ENCODE data around the gene ZNF385D. TPM values are rescaled to one million over a fixed set of nuclear protein-coding genes. Genes with fewer than 3 reads are reported as not detected.

The ZNF385D gene
- total RNA-seq, 2 donors from 2014 or later, result 5.3 TPM; not detected in 1

DNA sequence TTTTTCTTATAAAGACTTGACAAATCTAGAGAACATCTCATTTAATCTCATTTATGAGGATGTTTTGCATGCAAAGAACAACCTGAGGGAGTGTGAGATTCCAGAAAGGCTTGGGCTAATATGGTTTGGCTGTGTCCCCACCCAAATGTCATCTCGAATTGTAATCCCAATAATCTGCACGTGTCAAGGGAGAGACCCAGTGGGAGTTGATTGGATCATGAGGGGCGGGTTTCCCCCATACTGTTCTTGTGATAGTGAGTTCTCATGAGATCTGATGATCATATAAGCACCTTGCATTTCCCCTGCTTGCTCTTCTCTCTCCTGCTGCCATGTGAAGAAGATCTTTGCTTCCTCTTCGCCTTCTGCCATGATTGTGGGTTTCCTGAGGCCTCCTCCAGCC lies 103.0 kb downstream of the ZNF385D start:
- no peaks in the 10 kb centered on the region for H3K4me1 Mint-ChIP-seq
- H3K27me3 Mint-ChIP-seq, result no peaks in the 10 kb centered on the region
- H3K27ac Mint-ChIP-seq, result no peak overlapping the region
- DNase-seq (no peak), ATAC-seq (no peak)
- no peak overlapping the region for H3K4me3 Mint-ChIP-seq
- H3K36me3 Mint-ChIP-seq (ENCODE audit: low read depth), result no peaks in the 10 kb centered on the region
- no peaks in the 10 kb centered on the region for H3K9me3 ChIP-seq (ENCODE audit: control insufficient read depth, low read length, poor library complexity, severe bottlenecking)

DNA sequence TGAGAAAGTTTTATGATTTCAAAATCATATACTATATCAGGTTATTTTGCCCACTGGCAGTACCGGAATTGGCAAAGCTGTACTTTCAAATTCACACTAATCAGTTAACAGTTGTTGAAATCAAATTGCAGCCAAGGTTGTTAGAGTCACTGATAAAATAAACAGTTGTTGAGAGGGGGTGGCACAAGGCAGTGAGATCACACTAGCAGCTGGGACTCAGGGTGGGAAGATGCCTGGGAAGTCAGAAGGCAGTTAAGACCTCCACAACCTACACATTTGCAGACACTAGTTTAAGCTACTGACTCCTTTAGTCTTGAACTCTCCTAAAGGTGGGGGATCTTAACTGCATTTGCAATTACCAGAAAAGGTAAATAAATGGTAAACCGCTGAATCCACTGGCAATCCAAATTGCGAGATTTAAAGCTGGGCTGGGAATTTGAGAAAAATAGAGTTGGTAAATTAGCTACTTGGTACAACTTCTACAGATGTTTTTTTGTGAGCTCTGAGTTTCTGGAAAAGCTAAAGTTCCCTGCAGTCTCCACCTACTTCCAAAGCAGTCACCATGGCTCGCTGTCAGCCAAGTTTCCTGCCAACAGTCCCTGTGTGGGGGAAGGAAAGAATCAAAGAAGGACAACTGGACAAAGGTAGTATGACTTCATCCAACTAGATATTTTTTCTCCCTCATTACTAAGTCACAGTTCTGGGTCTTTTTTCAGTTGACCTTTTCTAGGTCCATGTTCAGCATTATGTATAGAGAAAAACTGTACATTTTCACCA lies 105.7 kb downstream of the ZNF385D start:
- Mint-ChIP-seq H3K4me1 (no peaks in the 10 kb centered on the region), H3K27ac (no peak overlapping the region), H3K27me3 (no peaks in the 10 kb centered on the region), H3K36me3 (ENCODE audit: low read depth) (no peaks in the 10 kb centered on the region), H3K4me3 (no peak overlapping the region)
- ATAC-seq, result no peak
- no peak for DNase-seq
- no peaks in the 10 kb centered on the region for H3K9me3 ChIP-seq (ENCODE audit: control insufficient read depth, low read length, poor library complexity, severe bottlenecking)

DNA sequence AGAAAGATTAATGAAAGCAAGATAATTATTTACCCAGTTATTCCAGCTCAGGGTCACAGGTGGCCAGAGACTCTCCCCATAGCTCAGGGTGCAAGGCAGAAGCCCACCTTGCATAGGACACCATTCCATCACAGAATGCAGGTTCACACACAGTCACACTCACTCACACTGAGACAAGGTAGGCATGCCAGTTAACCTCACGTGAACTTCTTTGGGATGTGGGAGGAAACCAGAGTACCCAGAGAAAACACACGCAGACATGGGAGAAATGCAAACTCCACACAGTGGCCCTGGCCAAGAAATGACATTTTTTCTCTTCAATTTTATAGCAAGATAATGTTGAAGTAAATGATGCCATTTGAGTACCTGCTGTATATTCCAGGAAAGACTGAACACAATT lies 106.7 kb downstream of the ZNF385D start:
- H3K27ac Mint-ChIP-seq, result no peak overlapping the region
- H3K36me3 Mint-ChIP-seq (ENCODE audit: low read depth), result no peaks in the 10 kb centered on the region
- ATAC-seq (no peak), DNase-seq (no peak)
- H3K27me3 Mint-ChIP-seq, result no peaks in the 10 kb centered on the region
- H3K4me3 Mint-ChIP-seq, result no peak overlapping the region
- no peaks in the 10 kb centered on the region for H3K4me1 Mint-ChIP-seq
- H3K9me3 ChIP-seq (ENCODE audit: control insufficient read depth, low read length, poor library complexity, severe bottlenecking), result no peaks in the 10 kb centered on the region

DNA sequence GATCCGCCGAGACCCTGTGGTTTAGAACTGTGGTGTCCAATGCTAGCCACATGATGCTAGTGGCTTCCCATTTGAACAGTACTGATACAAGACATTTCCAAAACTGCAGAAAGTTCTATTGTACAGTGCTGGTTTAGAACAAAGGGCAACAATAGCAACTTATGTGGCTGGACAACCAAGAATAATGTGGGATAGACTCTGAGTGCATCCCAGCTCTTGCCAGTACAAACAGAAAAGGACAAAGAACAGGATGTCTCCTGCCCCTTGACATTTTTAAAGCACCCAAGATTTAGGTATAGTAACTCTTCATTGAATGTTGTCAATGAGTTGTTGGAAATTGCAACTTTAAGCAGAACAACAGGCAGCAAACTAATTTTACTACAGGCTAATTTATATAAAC lies 107.3 kb downstream of the ZNF385D start:
- Mint-ChIP-seq H3K4me3 (no peak overlapping the region), H3K36me3 (ENCODE audit: low read depth) (no peaks in the 10 kb centered on the region), H3K27ac (no peak overlapping the region), H3K27me3 (no peaks in the 10 kb centered on the region), H3K4me1 (no peaks in the 10 kb centered on the region)
- no peak for DNase-seq
- H3K9me3 ChIP-seq (ENCODE audit: control insufficient read depth, low read length, poor library complexity, severe bottlenecking), result no peaks in the 10 kb centered on the region
- ATAC-seq, result no peak

DNA sequence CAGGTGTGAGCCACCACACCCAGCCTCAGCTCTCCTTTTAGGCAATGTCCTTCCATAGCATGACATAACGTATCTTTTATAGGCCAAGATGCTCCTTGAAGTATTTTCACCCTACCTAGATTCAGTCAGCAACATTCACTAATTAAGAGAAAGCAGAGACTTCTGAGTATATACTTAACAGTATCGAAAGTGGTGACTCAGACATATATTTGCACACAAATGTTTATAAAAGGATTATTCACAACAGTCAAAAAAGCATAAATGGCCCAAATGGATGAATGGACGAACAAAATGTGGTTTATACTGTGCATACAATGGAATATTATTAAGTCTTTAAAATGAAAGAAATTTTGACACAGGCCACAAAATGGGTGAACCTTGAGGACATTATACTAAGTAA lies 108.6 kb downstream of the ZNF385D start:
- Mint-ChIP-seq H3K4me3 (no peak overlapping the region), H3K27ac (no peak overlapping the region), H3K27me3 (no peaks in the 10 kb centered on the region), H3K36me3 (ENCODE audit: low read depth) (no peaks in the 10 kb centered on the region), H3K4me1 (no peaks in the 10 kb centered on the region)
- no peak for ATAC-seq
- no peaks in the 10 kb centered on the region for H3K9me3 ChIP-seq (ENCODE audit: control insufficient read depth, low read length, poor library complexity, severe bottlenecking)
- no peak for DNase-seq

DNA sequence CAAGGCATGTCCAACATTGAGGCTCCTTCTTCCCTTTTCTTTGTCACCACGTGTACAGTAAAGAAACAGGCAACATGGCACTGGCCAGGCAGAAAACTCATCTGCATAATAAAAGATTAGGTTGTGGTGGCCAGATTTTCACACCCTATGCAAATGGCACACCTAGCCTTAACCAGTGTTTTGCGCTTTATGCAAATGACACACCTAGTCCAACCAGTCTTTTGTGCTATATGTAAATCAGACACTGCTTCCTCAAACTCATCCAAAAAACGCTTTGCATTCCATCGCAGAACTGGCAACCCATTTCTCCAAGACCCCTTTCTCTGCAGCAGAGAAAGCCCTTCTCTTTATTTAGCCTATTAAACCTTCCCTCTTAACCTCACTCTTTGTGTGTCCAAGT lies 109.1 kb downstream of the ZNF385D start:
- no peak for DNase-seq
- H3K4me3 Mint-ChIP-seq, result no peak overlapping the region
- no peaks in the 10 kb centered on the region for H3K9me3 ChIP-seq (ENCODE audit: control insufficient read depth, low read length, poor library complexity, severe bottlenecking)
- H3K27me3 Mint-ChIP-seq, result no peaks in the 10 kb centered on the region
- H3K4me1 Mint-ChIP-seq, result no peaks in the 10 kb centered on the region
- no peaks in the 10 kb centered on the region for H3K36me3 Mint-ChIP-seq (ENCODE audit: low read depth)
- ATAC-seq, result no peak
- no peak overlapping the region for H3K27ac Mint-ChIP-seq

DNA sequence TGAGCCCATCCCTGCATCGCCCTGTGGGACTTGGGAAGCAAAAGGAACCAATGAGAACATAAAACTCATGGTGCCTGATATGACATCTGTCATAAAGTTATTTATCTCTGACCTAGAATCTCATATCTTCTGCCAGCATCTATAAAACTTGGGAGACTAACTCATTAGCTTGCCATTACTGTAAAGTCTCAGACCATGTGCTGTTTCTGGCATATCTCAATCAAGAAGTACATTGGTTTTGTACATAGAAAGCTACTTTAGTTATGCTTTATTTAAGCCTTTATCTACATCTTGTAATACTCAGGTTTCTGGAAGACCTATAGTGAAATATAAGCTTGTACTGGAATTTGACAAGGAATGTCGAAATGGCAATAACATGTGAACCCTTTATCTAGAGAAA lies 112.5 kb downstream of the ZNF385D start:
- Mint-ChIP-seq H3K36me3 (ENCODE audit: low read depth) (no peaks in the 10 kb centered on the region), H3K27ac (no peak overlapping the region), H3K4me3 (no peak overlapping the region), H3K27me3 (no peaks in the 10 kb centered on the region), H3K4me1 (no peaks in the 10 kb centered on the region)
- H3K9me3 ChIP-seq (ENCODE audit: control insufficient read depth, low read length, poor library complexity, severe bottlenecking), result no peaks in the 10 kb centered on the region
- DNase-seq (no peak), ATAC-seq (no peak)

DNA sequence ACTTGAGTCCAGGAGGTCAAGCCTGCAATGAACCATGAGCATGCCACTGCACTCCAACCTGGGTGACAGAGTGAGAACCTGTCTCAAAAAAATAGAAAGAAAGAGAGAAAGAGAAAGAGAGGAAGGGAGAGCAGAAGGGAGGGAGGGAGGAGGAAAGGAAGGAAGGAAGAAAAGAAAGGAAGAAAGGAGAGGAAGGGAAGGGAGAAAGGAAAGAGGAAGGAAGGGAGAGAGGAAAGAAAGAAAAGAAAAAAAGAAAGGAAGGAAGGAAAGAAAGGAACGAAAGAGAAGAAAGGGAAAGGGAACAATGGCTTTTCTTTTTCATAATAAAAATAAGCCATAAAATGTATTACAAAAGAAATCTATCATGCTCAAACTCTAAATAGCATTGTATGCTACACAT lies 116.9 kb downstream of the ZNF385D start:
- Mint-ChIP-seq H3K27me3 (no peaks in the 10 kb centered on the region), H3K27ac (no peak overlapping the region), H3K4me1 (no peaks in the 10 kb centered on the region), H3K36me3 (ENCODE audit: low read depth) (no peaks in the 10 kb centered on the region), H3K4me3 (no peak overlapping the region)
- ATAC-seq (no peak), DNase-seq (no peak)
- no peaks in the 10 kb centered on the region for H3K9me3 ChIP-seq (ENCODE audit: control insufficient read depth, low read length, poor library complexity, severe bottlenecking)

DNA sequence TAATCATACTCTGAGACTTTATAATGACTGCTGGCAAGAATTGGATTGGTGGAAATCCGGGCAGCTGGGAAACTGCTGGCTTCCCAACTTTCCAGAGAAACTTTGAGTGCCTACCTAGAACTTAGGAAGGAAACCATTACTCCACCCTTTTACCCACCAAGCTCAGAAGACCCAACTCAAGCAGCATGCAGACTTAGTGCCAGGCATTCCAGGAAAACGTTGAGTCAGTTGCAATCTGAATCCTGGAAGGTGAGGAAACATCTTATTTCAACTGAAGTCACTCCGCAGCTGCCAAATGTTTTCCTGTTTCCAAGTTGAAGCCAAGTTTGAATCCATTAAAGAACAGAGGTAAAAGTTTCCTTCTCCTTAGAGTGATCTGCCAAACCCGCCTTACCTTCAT lies 126.5 kb downstream of the ZNF385D start:
- H3K36me3 Mint-ChIP-seq (ENCODE audit: low read depth), result no peaks in the 10 kb centered on the region
- no peak overlapping the region for H3K27ac Mint-ChIP-seq
- H3K4me1 Mint-ChIP-seq, result no peaks in the 10 kb centered on the region
- no peaks in the 10 kb centered on the region for H3K27me3 Mint-ChIP-seq
- ATAC-seq (no peak), DNase-seq (no peak)
- H3K4me3 Mint-ChIP-seq, result no peak overlapping the region
- H3K9me3 ChIP-seq (ENCODE audit: control insufficient read depth, low read length, poor library complexity, severe bottlenecking), result no peaks in the 10 kb centered on the region

DNA sequence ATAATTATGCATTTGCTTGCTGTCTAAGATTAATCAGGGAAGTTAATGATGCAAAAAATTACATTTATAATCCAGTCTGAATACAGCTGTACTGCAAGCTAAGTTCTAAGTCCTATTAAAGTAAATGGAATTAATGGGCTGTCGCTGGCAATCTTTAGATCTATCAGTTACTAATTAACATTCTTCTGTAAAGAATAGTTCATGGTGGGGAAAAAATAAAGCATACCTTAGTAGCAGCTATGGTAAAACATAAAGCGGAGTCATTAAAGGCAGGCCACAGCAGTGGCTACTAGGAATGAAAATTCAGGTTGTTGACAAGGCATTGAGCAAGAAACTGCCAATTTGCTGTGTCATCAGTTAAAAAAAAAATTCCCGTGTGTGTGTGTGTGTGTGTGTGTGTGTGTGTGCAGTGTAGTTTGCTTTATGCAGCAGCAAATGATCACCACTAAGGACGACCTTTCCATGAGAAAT lies 129.8 kb downstream of the ZNF385D start:
- H3K36me3 Mint-ChIP-seq (ENCODE audit: low read depth), result no peaks in the 10 kb centered on the region
- no peaks in the 10 kb centered on the region for H3K4me1 Mint-ChIP-seq
- DNase-seq (no peak), ATAC-seq (no peak)
- H3K4me3 Mint-ChIP-seq, result no peak overlapping the region
- H3K9me3 ChIP-seq (ENCODE audit: control insufficient read depth, low read length, poor library complexity, severe bottlenecking), result no peaks in the 10 kb centered on the region
- no peak overlapping the region for H3K27ac Mint-ChIP-seq
- no peaks in the 10 kb centered on the region for H3K27me3 Mint-ChIP-seq

DNA sequence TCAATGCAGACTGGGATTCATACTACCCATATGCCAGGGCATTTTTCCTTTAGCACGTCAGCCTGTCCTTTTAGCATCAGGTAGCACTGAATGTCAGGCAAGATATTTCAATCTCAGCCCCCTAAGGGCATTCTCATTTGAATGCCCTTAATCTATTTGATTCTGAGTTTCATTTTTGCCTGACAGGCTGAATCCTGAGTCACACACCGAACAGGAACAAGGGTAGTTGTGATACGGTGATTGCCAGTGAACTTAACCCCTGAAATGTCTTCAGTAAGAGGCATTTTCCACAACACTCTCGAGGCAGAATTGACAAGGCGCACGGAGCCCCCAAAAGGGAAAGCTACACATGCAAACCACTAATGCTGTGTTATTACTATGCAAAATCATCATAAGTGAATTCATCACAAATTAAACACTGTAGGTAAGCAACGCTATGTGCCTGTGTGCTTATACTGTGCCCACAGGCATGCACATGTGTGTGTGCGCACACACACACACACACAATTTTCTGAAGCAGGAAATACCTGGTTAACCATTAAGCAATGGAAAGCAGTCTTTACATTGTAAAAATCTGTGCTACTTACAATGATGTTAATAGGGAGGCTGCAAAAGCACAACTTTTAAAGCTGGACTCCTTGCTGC lies 130.4 kb downstream of the ZNF385D start:
- H3K36me3 Mint-ChIP-seq (ENCODE audit: low read depth), result no peaks in the 10 kb centered on the region
- ATAC-seq (no peak), DNase-seq (no peak)
- H3K27ac Mint-ChIP-seq, result no peak overlapping the region
- no peaks in the 10 kb centered on the region for H3K4me1 Mint-ChIP-seq
- H3K27me3 Mint-ChIP-seq, result no peaks in the 10 kb centered on the region
- no peak overlapping the region for H3K4me3 Mint-ChIP-seq
- H3K9me3 ChIP-seq (ENCODE audit: control insufficient read depth, low read length, poor library complexity, severe bottlenecking), result no peaks in the 10 kb centered on the region

DNA sequence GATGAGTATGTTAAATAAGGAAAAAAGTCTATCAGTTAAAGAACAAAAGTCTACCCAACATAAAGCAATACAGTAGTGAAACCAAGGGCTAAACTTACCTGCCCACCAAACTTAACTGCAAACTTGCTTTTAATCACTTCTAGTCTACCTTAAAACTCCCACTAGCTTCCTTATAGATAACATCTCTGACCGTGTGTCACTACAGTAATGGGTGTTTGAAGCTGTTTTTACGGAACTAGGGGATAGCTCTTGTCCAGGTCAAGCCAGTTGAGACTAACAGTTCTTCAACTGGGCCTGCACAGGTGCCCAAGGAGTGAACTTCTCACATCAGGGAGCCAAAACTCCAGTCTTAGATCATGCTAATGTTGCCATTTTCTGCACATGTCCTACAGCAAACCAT lies 132.3 kb downstream of the ZNF385D start:
- H3K36me3 Mint-ChIP-seq (ENCODE audit: low read depth), result no peaks in the 10 kb centered on the region
- no peaks in the 10 kb centered on the region for H3K4me1 Mint-ChIP-seq
- H3K27ac Mint-ChIP-seq, result no peak overlapping the region
- ATAC-seq, result no peak
- H3K27me3 Mint-ChIP-seq, result no peaks in the 10 kb centered on the region
- H3K4me3 Mint-ChIP-seq, result no peak overlapping the region
- H3K9me3 ChIP-seq (ENCODE audit: control insufficient read depth, low read length, poor library complexity, severe bottlenecking), result no peaks in the 10 kb centered on the region
- no peak for DNase-seq

DNA sequence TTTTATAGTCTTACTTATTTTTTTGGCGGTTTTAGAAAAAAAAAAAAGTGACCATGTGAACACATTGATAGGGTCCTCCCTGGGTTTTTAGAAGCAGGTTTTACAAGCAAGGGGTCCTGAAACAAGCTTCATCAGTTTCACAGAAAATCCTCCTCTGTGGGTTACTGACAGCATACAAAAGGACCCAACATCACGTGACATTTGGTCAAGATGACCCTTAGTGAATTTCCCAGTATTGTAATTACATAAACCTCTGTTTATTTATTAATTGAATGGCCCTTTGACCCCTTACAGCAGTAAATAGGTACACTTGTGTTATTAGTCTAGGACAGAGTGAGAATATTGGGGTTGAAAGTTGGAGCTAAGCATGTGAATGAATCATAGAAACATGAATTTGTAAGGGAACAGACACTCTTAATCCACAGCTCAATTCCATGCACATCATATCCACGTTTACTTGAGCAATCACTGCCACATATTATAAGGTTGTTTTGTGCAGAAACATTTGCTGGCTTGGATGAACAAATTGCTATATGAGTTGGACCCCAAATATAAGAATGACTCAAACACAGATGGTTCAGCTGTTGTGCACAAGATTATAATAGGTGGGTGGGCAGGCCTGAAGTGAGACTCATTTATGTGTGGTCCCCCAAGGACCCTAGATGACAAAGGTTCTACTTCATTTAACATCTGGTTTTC lies 137.5 kb downstream of the ZNF385D start:
- Mint-ChIP-seq H3K4me3 (no peak overlapping the region), H3K27me3 (no peaks in the 10 kb centered on the region), H3K27ac (no peak overlapping the region), H3K4me1 (no peaks in the 10 kb centered on the region), H3K36me3 (ENCODE audit: low read depth) (no peaks in the 10 kb centered on the region)
- DNase-seq, result no peak
- no peaks in the 10 kb centered on the region for H3K9me3 ChIP-seq (ENCODE audit: control insufficient read depth, low read length, poor library complexity, severe bottlenecking)
- no peak for ATAC-seq
